NCI-H1092 treated with DMSO at 0.1 percent for 48 hours (cell line): ENCODE measurements around the gene DMRT3.
"Not testable (repeated sequence)": the region's sequence is repeated elsewhere in the genome, so short reads cannot be mapped to it uniquely, and the experiment has no call there.

Experiments used
- DNase-seq: peaks from one replicate; lab custom pipeline; 2025; lab: John Stamatoyannopoulos, UW

DMRT3 gene

GRCh38 chr9:998299-999110, 22.1 kb downstream of the DMRT3 start:
- not testable (repeated sequence) for DNase-seq

- no peak for DNase-seq
Measured at GRCh38 chr9:1001838-1002237, 25.4 kb downstream of the DMRT3 start.

GRCh38 chr9:1002678-1003077, 26.2 kb downstream of the DMRT3 start:
- DNase-seq: no peak

- DNase-seq: peak; percentile 25
Measured at GRCh38 chr9:1005043-1005667, 28.7 kb downstream of the DMRT3 start.

- DNase-seq: no peak
Measured at GRCh38 chr9:1007312-1007711, 30.9 kb downstream of the DMRT3 start.

- no peak for DNase-seq
Measured at GRCh38 chr9:1008216-1008615, 31.8 kb downstream of the DMRT3 start.

GRCh38 chr9:1009101-1009707, 32.7 kb downstream of the DMRT3 start:
- DNase-seq: peak; percentile 70

- DNase-seq: no peak
Measured at GRCh38 chr9:1013021-1013420, 36.6 kb downstream of the DMRT3 start.

GRCh38 chr9:1014225-1014624, 37.8 kb downstream of the DMRT3 start:
- DNase-seq: no peak

GRCh38 chr9:1014640-1015039, 38.2 kb downstream of the DMRT3 start:
- DNase-seq: no peak

GRCh38 chr9:1018121-1018520, 41.7 kb downstream of the DMRT3 start:
- DNase-seq: no peak

GRCh38 chr9:1024112-1024511, 47.7 kb downstream of the DMRT3 start:
- DNase-seq: no peak

- DNase-seq: no peak
Measured at GRCh38 chr9:1025131-1025530, 48.7 kb downstream of the DMRT3 start.

GRCh38 chr9:1026219-1026618, 49.8 kb downstream of the DMRT3 start:
- DNase-seq: no peak

- no peak for DNase-seq
Measured at GRCh38 chr9:1028501-1029190, 52.2 kb downstream of the DMRT3 start.

- no peak for DNase-seq
Measured at GRCh38 chr9:1031951-1032601, 55.6 kb downstream of the DMRT3 start.

GRCh38 chr9:1034271-1034670, 57.8 kb downstream of the DMRT3 start:
- no peak for DNase-seq

- no peak for DNase-seq
Measured at GRCh38 chr9:1039589-1039988, 63.1 kb downstream of the DMRT3 start.
